Common myeloid progenitor, CD34-positive (primary cell): Measurements from ENCODE around the gene LPP.

Source experiments
- CTCF ChIA-PET: fragments of 350-600 bp; sonication (Branson Sonifier 250); formaldehyde crosslinking; loops from one replicate; lab custom pipeline; 2021; ENCODE audit warnings: antibody characterized with exemption; lab: Charles Lee
- POLR2A ChIA-PET: fragments of 350-600 bp; sonication (Branson Sonifier 250); formaldehyde crosslinking; loops from one replicate; lab custom pipeline; 2021; ENCODE audit warnings: antibody characterized with exemption; lab: Charles Lee
- DNase-seq, 3 donors: peaks; one replicate each; pipeline versions ENCODE4 v3.0.0 to v3.0.0-alpha.2; 2013
- H3K27ac ChIP-seq, 2 experiments: 1 replicate in 1 of 2; 2 replicates in 1 of 2; pipeline ENCODE4 v1.7.0; 2013; ENCODE audit warnings: inconsistent platforms in 2 of 2, low read length in 2 of 2, mild to moderate bottlenecking in 2 of 2, low read depth in 1 of 2, moderate library complexity in 1 of 2; ENCODE audit not compliant: severe bottlenecking in 2 of 2, insufficient read depth in 1 of 2, poor library complexity in 1 of 2
- H3K27me3 ChIP-seq, 5 experiments: replicated peaks in 2 of 5; 1 replicate in 3 of 5; 2 replicates in 2 of 5; pipeline versions ENCODE4 v1.6.1 to v1.7.0; 2013; ENCODE audit warnings: low read length in 4 of 5, mild to moderate bottlenecking in 2 of 5, moderate library complexity in 2 of 5, inconsistent platforms in 1 of 5; ENCODE audit not compliant: insufficient read depth in 5 of 5, control insufficient read depth in 4 of 5
- H3K36me3 ChIP-seq, 4 experiments: 1 replicate in 2 of 4; 2 replicates in 2 of 4; pipeline versions ENCODE4 v1.6.1 to v1.7.0; 2013; ENCODE audit warnings: low read length in 3 of 4, control low read depth in 1 of 4, mild to moderate bottlenecking in 1 of 4; ENCODE audit not compliant: control insufficient read depth in 4 of 4, insufficient read depth in 4 of 4
- H3K4me1 ChIP-seq, 4 experiments: 1 replicate in 3 of 4; 2 replicates in 1 of 4; pipeline versions ENCODE4 v1.6.1 to v1.7.1; 2013; ENCODE audit warnings: low read length in 3 of 4, mild to moderate bottlenecking in 3 of 4, control low read depth in 1 of 4, inconsistent platforms in 1 of 4, moderate library complexity in 1 of 4; ENCODE audit not compliant: control insufficient read depth in 4 of 4, insufficient read depth in 4 of 4; ENCODE audit errors: control extremely low read depth in 1 of 4
- H3K4me3 ChIP-seq, 7 experiments: 1 replicate in 4 of 7; 2 replicates in 3 of 7; pipeline versions ENCODE4 v1.5.1 to v1.7.0; 2013; ENCODE audit warnings: mild to moderate bottlenecking in 7 of 7, low read length in 6 of 7, moderate library complexity in 6 of 7, inconsistent platforms in 2 of 7, low read depth in 2 of 7, control low read depth in 1 of 7; ENCODE audit not compliant: insufficient read depth in 4 of 7, control insufficient read depth in 1 of 7; ENCODE audit errors: extremely low read depth in 1 of 7
- H3K9me3 ChIP-seq, 5 experiments: 1 replicate in 4 of 5; 2 replicates in 1 of 5; pipeline versions ENCODE4 v1.6.1 to v1.7.1; 2013; ENCODE audit warnings: low read length in 4 of 5, mild to moderate bottlenecking in 2 of 5, inconsistent platforms in 1 of 5, low read depth in 1 of 5, moderate library complexity in 1 of 5; ENCODE audit not compliant: control insufficient read depth in 4 of 5, insufficient read depth in 2 of 5; ENCODE audit errors: control extremely low read depth in 1 of 5
- WGBS: methylation state at CpG from one replicate; pipeline ENCODE4 v1.1.5; 2013; ENCODE audit not compliant: insufficient coverage; 5-methylcytosine and 5-hydroxymethylcytosine counted together

LPP gene

GRCh38 chr3:188779281-188779980, 625.5 kb downstream of the LPP start:
- no peaks in the 10 kb centered on the region for H3K36me3 ChIP-seq
- 100% methylated on average over 5 of the region's 8 CpGs for WGBS
- no peaks in the 10 kb centered on the region for H3K9me3 ChIP-seq
- no peak overlapping the region for H3K4me3 ChIP-seq
- H3K27ac ChIP-seq = no peak overlapping the region
- DNase-seq = no peak
- H3K4me1 ChIP-seq = no peaks in the 10 kb centered on the region
- ChIA-PET POLR2A (interaction anchor here (0.7 kb wide), 1 partner anchor 28 kb away, joined by 3 read pairs; no protein-coding TSS in a partner anchor), CTCF (no interaction called here)
- no peaks in the 10 kb centered on the region for H3K27me3 ChIP-seq

GRCh38 chr3:188780193-188781147, 626.5 kb downstream of the LPP start:
- Histone ChIP-seq H3K27ac (no peak overlapping the region), H3K4me3 (no peak overlapping the region), H3K4me1 (no peaks in the 10 kb centered on the region), H3K9me3 (no peaks in the 10 kb centered on the region), H3K27me3 (no peaks in the 10 kb centered on the region), H3K36me3 (no peaks in the 10 kb centered on the region)
- ChIA-PET CTCF (no interaction called here), POLR2A (no interaction called here)
- 93% methylated on average over 3 of the region's 5 CpGs for WGBS
- peak in 1 of 3 donors; percentile 17 for DNase-seq

GRCh38 chr3:188782613-188783124, 628.7 kb downstream of the LPP start:
- H3K4me1 ChIP-seq = no peaks in the 10 kb centered on the region
- no peaks in the 10 kb centered on the region for H3K36me3 ChIP-seq
- H3K4me3 ChIP-seq = no peak overlapping the region
- ChIA-PET POLR2A (no interaction called here), CTCF (interaction anchor here (1.3 kb wide), 1 partner anchor 13 kb away, joined by 3 read pairs; no protein-coding TSS in a partner anchor)
- DNase-seq = no peak
- WGBS = 100% methylated on average over 1 of the region's 2 CpGs
- H3K9me3 ChIP-seq = no peaks in the 10 kb centered on the region
- H3K27me3 ChIP-seq = no peaks in the 10 kb centered on the region
- H3K27ac ChIP-seq = no peak overlapping the region

- H3K27ac ChIP-seq = no peak overlapping the region
- ChIA-PET POLR2A (no interaction called here), CTCF (interaction anchor here (1.5 kb wide), 1 partner anchor 1046 kb away, joined by 3 read pairs; no protein-coding TSS in a partner anchor)
- H3K9me3 ChIP-seq = no peaks in the 10 kb centered on the region
- no peaks in the 10 kb centered on the region for H3K27me3 ChIP-seq
- no peaks in the 10 kb centered on the region for H3K4me1 ChIP-seq
- no peak overlapping the region for H3K4me3 ChIP-seq
- H3K36me3 ChIP-seq = no peaks in the 10 kb centered on the region
- no peak for DNase-seq
- 100% methylated on average over 1 of the region's 2 CpGs for WGBS
These were observed 632.5 kb downstream of the LPP start for GRCh38 chr3:188786424-188786823.

GRCh38 chr3:188788621-188789081, 634.7 kb downstream of the LPP start:
- CTCF ChIA-PET = no interaction called here

GRCh38 chr3:188789251-188789650, 635.3 kb downstream of the LPP start:
- H3K4me3 ChIP-seq = no peak overlapping the region
- no peak overlapping the region for H3K27ac ChIP-seq
- DNase-seq = no peak
- ChIA-PET POLR2A (no interaction called here), CTCF (no interaction called here)
- no peaks in the 10 kb centered on the region for H3K27me3 ChIP-seq
- 100% methylated on average over 2 of the region's 4 CpGs for WGBS
- no peaks in the 10 kb centered on the region for H3K36me3 ChIP-seq
- no peaks in the 10 kb centered on the region for H3K9me3 ChIP-seq
- no peaks in the 10 kb centered on the region for H3K4me1 ChIP-seq

More at GRCh38 chr3:188788621-188789081, 634.7 kb downstream of the LPP start:
- H3K9me3 ChIP-seq = no peaks in the 10 kb centered on the region
- 81% methylated on average over 4 of the region's 5 CpGs for WGBS
- no peaks in the 10 kb centered on the region for H3K4me1 ChIP-seq
- POLR2A ChIA-PET = no interaction called here
- H3K27me3 ChIP-seq = no peaks in the 10 kb centered on the region
- H3K4me3 ChIP-seq = no peak overlapping the region
- H3K36me3 ChIP-seq = no peaks in the 10 kb centered on the region
- peak in 2 of 3 donors; percentile 10 to 13 for DNase-seq
- no peak overlapping the region for H3K27ac ChIP-seq
